GM21529 (cell line): Measurements from ENCODE around the gene HMGN4.
"Not testable (repeated sequence)": the region's sequence is repeated elsewhere in the genome, so short reads cannot be mapped to it uniquely, and the experiment has no call there.

ENCODE experiments used
- ATAC-seq: cut with Tn5 transposase; IDR thresholded peaks from one replicate; pipeline ENCODE4 v1.9.1; 2021; ENCODE audit not compliant: unreplicated experiment

HMGN4 gene

DNA sequence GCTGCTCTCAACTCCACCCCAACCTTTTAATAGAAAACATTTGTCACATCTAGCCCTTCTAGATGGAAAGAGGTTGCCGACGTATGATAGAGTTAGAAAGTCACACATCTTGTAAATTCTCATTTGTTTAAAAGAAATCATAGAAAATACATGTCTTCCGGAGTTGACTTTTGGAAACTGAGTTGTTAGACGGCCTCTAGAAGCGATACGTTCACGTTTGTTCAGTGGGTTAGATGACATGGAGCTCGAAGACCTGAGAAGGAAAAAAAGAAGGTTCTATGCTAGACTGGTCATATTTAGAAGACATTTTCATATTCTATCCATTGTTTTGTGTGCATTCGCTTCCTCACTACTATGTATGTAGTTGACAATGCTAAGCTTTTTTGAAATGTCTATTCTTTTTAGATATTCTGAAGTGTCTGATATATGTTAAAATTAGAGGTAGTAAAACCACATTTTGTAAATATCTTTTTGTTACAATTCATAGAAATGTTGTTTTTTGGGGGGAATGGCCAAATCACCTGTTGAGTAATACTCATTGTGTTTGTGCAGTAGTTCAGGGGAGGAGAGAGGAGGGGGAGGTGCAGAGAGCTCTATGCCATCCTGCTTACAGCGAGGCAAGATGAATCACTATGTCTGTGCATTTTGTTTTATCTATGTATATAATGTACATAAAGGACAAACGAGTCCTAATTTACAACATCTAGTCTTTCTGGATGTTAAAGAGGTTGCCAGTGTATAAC is 15.5 kb upstream of the HMGN4 start:
- not testable (repeated sequence) for ATAC-seq

- not testable (repeated sequence) for ATAC-seq
These were observed 13.9 kb upstream of the HMGN4 start for GRCh38 chr6:26524314-26524713.

DNA sequence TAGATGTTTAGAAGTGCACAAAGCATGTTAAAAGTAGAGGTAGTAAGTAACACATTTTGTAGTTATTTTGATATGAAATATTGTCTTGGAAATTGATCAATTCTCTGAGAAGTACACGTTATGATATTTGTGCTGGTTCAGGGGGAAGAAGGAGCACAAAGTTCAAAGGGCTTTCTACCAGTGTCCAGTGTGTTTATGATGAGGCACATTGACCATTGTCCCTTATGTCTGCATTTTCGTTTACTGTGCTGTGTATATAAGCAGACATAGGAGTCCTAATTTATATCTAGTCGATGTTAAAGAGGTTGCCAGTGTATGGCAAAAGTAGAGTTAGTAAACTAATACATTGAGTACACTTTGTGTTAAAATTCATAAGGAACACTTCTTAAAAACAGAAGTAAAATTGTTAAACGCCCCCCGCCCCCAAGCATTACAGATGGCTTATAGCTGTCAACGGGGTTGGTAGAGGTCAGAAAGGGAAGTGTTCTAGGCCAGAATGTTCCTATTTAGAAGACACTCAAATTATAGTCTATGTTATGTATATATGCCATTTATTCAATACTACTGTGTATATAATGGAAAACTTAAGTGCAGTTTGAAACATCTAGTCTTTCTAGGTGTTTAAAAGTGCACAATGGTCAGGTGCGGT is 13.3 kb upstream of the HMGN4 start:
- no peak for ATAC-seq

GRCh38 chr6:26525838-26526237 is 12.3 kb upstream of the HMGN4 start:
- no peak for ATAC-seq

DNA sequence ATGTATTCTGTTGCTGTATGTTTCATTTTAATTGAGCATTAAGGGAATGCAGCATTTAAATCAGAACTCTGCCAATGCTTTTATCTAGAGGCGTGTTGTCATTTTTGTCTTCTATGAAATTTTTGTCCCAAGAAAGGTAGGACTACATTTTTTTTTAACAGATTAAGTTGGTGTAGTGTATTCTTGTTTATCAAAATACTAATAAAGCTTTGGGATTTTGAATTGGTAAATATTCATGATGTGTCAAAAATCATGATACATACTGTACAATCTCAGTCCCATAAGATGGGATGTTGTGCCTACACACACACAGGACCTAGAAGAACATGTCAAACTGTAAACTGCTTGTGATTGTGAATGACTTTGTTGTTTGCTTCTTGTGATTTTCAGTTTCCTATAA is 11.2 kb upstream of the HMGN4 start:
- no peak for ATAC-seq

- ATAC-seq, result no peak
These were observed 8.0 kb upstream of the HMGN4 start for GRCh38 chr6:26530203-26530602.

DNA sequence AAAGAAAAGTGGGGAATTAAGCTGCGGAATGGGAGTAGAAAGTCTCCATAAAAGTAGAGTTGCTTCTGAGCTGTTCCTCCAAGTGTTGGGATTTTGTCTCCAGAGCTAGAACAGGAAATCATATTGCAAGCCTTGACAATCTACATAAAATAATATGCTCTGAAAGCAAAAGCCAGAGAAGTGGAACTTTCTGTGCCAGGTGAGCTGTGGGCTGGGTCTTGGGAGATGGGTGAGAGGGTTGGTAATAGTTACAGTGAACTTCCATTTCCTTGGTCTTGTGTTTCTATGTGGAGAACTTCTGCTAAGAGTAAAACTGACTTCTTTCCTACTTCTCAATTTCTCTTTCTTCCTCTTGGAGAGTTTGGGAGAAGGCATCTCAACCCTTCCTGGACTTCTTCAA is 6.3 kb upstream of the HMGN4 start:
- ATAC-seq, result no peak

DNA sequence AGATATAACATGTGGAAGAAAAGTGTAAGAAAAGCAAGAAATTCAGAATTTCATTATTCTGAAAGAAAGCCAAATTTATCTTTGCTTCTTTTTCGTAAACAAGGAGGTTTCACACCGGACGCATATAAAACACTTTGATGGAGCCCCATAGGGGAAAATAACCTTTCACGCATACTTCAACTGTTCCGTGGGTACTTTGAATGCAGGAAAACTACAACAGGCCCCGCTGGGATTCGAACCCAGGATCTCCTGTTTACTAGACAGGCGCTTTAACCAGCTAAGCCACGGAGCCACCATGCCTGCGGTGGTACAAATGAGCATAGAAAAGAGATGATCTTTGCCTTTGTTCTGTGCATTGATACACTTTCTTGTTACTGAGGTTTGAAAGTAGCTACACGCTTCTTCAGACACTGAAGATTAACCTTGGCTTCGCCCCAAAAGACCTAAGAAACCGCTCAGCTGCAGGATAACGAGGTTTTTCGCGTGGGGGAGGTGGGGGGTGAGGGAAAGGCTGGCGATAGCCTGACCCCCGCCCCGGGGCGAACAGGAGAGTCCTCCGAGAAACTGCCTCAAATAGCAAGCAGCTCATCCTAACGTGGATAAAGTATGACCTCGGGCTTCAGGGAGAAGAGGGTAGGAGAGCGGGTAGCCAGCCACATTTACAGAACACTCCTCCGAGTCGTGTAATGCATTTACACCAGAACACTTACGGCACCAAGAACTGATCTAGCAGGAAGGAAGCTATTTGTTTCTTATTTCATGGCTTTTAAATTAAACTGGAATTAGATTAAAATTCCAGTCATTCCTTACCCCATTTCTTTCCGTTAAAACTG is 5.3 kb upstream of the HMGN4 start:
- peak; percentile 42 for ATAC-seq

DNA sequence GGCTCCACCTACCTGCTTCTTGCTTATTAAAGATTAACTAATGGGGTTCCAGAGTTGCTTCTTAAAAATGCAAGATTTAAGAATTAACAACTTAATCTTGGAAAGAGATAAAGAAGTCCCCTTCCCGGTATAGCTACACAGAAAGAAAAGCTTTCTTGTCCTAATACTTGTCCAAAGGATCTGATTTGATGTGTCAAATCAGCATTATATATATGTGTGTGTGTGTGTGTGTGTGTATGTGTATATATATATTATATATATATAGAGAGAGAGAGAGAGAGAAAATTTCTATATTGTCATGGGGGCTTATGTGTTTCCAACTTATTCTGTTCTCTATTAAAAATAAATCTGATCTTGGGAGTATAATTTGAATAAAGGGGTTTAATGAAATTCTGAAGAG is 4.6 kb upstream of the HMGN4 start:
- ATAC-seq, result no peak

- ATAC-seq, result no peak
These were observed 3.3 kb upstream of the HMGN4 start for GRCh38 chr6:26534681-26535465.

- peak; percentile 18 for ATAC-seq
These were observed 1.5 kb upstream of the HMGN4 start for GRCh38 chr6:26536571-26537159.

DNA sequence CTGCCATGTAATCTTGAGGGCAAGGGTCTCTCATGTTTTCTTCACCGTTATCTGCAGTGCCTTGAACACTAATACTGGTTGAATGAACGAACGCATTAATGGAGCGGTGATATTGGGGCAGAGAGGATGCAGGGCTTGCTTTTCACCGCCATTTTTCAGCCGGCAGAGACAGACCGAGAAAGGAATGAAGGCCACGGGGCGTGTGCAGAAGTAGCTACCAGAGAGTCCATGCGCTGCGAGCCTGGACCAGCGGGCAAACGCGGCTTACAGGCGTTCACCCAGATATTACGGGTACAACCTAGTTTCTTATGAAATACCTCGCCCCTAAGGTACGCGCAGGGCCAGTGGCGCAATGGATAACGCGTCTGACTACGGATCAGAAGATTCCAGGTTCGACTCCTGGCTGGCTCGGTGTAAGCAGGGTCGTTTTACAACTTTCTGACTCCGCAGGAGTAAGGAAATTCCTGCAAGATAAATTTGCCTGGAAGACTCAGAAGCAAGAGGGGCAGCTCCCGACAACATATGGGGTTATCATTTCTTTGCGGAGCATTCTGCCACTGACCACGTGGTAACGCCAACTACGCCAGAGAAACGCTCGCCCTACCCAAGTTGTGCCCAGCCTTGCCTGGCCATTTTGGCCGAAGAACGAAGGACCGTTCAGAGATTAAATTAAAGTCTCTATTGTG is 863 bp upstream of the HMGN4 start:
- ATAC-seq, result peak; percentile 36

- no peak for ATAC-seq
These were observed 371 bp downstream of the HMGN4 start for GRCh38 chr6:26538572-26538902.

GRCh38 chr6:26539071-26539615 is 977 bp downstream of the HMGN4 start:
- ATAC-seq, result no peak

GRCh38 chr6:26541579-26541978 is 3.4 kb downstream of the HMGN4 start:
- ATAC-seq, result no peak

GRCh38 chr6:26543953-26544352 is 5.8 kb downstream of the HMGN4 start:
- ATAC-seq, result no peak

DNA sequence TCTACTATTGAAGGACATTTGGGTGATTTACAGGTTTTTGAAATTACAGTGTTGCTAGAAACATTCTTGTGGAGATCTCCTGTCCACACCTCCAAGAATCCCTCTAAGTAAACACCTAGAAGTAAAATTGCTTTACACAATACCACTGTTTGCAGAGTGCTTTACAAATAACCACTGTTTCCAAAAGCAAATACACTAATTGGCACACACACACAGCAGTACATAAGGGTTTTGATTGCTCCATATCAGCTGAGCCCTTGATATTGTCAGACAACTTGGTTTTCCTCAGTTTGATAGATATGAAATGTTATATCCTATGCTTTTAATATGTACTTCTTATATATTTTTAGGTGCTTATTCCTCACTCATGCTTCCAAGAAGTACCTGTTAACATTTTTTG is 6.3 kb downstream of the HMGN4 start:
- no peak for ATAC-seq

GRCh38 chr6:26545627-26546026 is 7.5 kb downstream of the HMGN4 start:
- no peak for ATAC-seq

GRCh38 chr6:26547363-26547762 is 9.2 kb downstream of the HMGN4 start:
- not testable (repeated sequence) for ATAC-seq
